ENCODE measurements around the gene NDUFA12.

DNA sequence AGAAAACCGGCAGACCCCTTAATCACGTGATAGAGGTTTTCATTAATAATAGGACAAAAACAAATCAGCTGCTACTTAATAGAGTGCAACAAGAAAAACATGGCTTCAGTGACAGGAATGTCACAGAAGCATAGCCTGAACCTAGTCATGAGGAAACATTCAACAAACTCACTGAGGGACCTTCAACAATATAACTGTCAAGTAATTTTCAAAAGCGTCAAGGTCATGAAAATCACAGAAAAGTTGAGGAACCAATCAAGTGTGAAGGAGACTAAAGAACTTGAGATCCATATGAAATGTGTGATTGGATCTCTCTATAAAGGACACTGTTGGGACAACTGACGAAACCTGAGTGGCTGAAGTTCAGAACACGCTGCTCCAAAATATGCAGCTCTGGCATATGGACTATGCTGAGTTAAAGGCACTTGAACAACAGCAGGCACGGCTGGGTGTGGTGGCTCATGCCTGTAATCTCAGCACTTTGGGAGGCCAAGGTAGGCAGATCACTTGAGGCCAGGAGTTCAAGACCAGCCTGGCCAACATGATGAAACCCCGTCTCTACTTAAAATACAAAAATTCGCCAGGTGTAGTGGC, 16.3 kb downstream of the NDUFA12 start:
- TF ChIP-seq, protein P1, sequence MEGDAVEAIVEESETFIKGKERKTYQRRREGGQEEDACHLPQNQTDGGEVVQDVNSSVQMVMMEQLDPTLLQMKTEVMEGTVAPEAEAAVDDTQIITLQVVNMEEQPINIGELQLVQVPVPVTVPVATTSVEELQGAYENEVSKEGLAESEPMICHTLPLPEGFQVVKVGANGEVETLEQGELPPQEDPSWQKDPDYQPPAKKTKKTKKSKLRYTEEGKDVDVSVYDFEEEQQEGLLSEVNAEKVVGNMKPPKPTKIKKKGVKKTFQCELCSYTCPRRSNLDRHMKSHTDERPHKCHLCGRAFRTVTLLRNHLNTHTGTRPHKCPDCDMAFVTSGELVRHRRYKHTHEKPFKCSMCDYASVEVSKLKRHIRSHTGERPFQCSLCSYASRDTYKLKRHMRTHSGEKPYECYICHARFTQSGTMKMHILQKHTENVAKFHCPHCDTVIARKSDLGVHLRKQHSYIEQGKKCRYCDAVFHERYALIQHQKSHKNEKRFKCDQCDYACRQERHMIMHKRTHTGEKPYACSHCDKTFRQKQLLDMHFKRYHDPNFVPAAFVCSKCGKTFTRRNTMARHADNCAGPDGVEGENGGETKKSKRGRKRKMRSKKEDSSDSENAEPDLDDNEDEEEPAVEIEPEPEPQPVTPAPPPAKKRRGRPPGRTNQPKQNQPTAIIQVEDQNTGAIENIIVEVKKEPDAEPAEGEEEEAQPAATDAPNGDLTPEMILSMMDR (IDR thresholded peaks at IDR 0.05) = no peak
- TF ChIP-seq POLR2A (IDR thresholded peaks at IDR 0.05) = no peak

Data from vagina (tissue), 2 donors.